A204.1 (cell line): ENCODE results near the gene GNAL.

Source experiments
- FAIRE-seq: peaks from 2 replicates; lab custom pipeline; 2012; peaks lifted over from hg19 to GRCh38; lab: Jason Lieb, UNC

GNAL gene

GRCh38 chr18:11762429-11762828 lies 73.4 kb downstream of the GNAL start:
- no peak for FAIRE-seq

- FAIRE-seq, result no peak
Observed at GRCh38 chr18:11767329-11767728, 78.3 kb downstream of the GNAL start.

GRCh38 chr18:11767935-11768334 lies 78.9 kb downstream of the GNAL start:
- FAIRE-seq, result no peak

GRCh38 chr18:11775436-11776174 lies 86.5 kb downstream of the GNAL start:
- FAIRE-seq, result no peak

- FAIRE-seq, result no peak
Observed at GRCh38 chr18:11780042-11780441, 91.0 kb downstream of the GNAL start.

- no peak for FAIRE-seq
Observed at GRCh38 chr18:11783716-11784331, 94.8 kb downstream of the GNAL start.

- no peak for FAIRE-seq
Observed at GRCh38 chr18:11784674-11785304, 95.7 kb downstream of the GNAL start.

- FAIRE-seq, result no peak
Observed at GRCh38 chr18:11785444-11786055, 96.5 kb downstream of the GNAL start.

GRCh38 chr18:11789716-11790510 lies 100.8 kb downstream of the GNAL start:
- FAIRE-seq, result no peak

- FAIRE-seq, result no peak
Observed at GRCh38 chr18:11791131-11791530, 102.1 kb downstream of the GNAL start.

GRCh38 chr18:11792632-11793031 lies 103.6 kb downstream of the GNAL start:
- no peak for FAIRE-seq

GRCh38 chr18:11794195-11794594 lies 105.1 kb downstream of the GNAL start:
- no peak for FAIRE-seq

- FAIRE-seq, result no peak
Observed at GRCh38 chr18:11795916-11796315, 106.9 kb downstream of the GNAL start.

- FAIRE-seq, result no peak
Observed at GRCh38 chr18:11798271-11798670, 109.2 kb downstream of the GNAL start.

GRCh38 chr18:11799066-11799465 lies 110.0 kb downstream of the GNAL start:
- FAIRE-seq, result no peak

GRCh38 chr18:11800566-11801334 lies 111.7 kb downstream of the GNAL start:
- no peak for FAIRE-seq

GRCh38 chr18:11801573-11801972 lies 112.5 kb downstream of the GNAL start:
- no peak for FAIRE-seq

- FAIRE-seq, result no peak
Observed at GRCh38 chr18:11802158-11802557, 113.1 kb downstream of the GNAL start.

- FAIRE-seq, result no peak
Observed at GRCh38 chr18:11802586-11802985, 113.5 kb downstream of the GNAL start.

GRCh38 chr18:11807233-11807632 lies 118.2 kb downstream of the GNAL start:
- FAIRE-seq, result no peak

GRCh38 chr18:11808001-11808855 lies 119.2 kb downstream of the GNAL start:
- no peak for FAIRE-seq
